ENCODE data around the gene RAD18.

DNA sequence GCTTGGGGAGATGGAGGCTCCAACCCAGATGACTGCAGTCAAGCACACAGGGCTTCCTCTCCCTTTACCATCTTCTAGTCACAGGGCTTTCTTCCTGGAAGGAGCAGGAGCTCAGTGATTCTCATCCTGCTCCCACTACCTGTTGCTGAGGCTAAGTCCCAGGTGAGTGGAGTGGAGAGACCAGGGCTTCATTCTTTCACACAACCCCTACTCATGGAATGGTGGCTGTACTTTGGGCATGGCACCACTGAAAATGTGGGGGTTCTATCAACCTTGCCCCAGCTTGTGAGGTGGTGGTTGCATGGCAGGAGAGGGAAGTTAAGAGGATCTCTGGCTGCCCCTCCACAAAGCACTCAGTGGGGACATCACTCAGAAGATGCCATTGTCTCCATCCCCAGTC, 36.8 kb upstream of the RAD18 start:
- TF ChIP-seq, protein P1, sequence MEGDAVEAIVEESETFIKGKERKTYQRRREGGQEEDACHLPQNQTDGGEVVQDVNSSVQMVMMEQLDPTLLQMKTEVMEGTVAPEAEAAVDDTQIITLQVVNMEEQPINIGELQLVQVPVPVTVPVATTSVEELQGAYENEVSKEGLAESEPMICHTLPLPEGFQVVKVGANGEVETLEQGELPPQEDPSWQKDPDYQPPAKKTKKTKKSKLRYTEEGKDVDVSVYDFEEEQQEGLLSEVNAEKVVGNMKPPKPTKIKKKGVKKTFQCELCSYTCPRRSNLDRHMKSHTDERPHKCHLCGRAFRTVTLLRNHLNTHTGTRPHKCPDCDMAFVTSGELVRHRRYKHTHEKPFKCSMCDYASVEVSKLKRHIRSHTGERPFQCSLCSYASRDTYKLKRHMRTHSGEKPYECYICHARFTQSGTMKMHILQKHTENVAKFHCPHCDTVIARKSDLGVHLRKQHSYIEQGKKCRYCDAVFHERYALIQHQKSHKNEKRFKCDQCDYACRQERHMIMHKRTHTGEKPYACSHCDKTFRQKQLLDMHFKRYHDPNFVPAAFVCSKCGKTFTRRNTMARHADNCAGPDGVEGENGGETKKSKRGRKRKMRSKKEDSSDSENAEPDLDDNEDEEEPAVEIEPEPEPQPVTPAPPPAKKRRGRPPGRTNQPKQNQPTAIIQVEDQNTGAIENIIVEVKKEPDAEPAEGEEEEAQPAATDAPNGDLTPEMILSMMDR (IDR thresholded peaks at IDR 0.05) = no peak
- TF ChIP-seq POLR2A (IDR thresholded peaks at IDR 0.05) = no peak
